Stimulated activated naive CD4-positive, alpha-beta T cell treated with Interleukin-2 at 50 U/mL for 16 hours (primary cell): ENCODE results near the gene ACAD11.
"Not testable (repeated sequence)": the region's sequence is repeated elsewhere in the genome, so short reads cannot be mapped to it uniquely, and the experiment has no call there.

Experiments used
- DNase-seq: peaks from one replicate; lab custom pipeline; 2025; lab: John Stamatoyannopoulos, UW

The ACAD11 gene

DNA sequence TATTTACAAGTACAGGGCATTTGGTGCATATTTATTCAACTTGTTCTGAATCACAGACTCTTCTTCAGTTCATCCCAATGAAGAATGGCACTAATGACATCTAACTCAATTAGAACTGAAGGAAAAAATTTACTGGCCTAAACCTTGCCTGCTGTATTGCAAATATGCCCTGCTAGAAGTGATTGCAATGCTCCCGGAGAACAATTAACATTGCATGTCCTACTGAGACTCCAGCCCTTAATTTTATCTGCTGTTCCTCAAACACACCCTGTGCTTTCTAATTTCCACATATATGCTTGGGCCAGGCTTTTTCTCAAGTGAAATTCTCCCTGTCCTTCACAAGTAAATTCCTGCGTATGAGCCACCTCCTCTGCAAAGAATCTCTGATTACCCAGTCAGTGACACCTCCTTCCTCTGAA lies 54.2 kb downstream of the ACAD11 start:
- DNase-seq: no peak

DNA sequence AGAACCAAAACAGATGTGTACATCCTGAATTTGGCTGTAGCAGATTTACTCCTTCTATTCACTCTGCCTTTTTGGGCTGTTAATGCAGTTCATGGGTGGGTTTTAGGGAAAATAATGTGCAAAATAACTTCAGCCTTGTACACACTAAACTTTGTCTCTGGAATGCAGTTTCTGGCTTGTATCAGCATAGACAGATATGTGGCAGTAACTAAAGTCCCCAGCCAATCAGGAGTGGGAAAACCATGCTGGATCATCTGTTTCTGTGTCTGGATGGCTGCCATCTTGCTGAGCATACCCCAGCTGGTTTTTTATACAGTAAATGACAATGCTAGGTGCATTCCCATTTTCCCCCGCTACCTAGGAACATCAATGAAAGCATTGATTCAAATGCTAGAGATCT lies 59.0 kb downstream of the ACAD11 start:
- not testable (repeated sequence) for DNase-seq

DNA sequence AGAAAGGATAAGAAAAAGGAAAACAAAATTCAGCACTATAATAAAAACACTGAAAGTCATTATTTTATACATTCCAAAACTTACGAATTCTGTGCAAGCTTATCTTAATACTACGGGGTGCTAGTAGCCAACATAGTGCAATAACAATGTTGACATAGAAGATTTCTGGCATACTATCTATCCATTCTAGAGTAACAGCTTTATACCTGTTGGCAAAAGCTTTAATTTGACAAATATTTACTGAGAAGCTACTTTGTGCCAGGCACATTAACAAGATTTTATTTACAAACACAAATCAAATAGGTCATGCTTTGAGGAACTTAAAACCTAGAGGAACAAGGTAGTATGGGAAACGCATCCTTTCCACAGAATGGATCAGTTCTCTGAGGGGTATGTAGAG lies 61.4 kb downstream of the ACAD11 start:
- DNase-seq: no peak

- DNase-seq: no peak
Measured at GRCh38 chr3:132597660-132598059, 61.9 kb downstream of the ACAD11 start.

- no peak for DNase-seq
Measured at GRCh38 chr3:132596816-132597433, 62.7 kb downstream of the ACAD11 start, which contains the start of gene ACKR4. TSS of gene ACKR4 (plus strand) at chr3:132597270. CDS start at chr3:132600398, 3,128 bp downstream.

GRCh38 chr3:132596326-132596725 lies 63.3 kb downstream of the ACAD11 start:
- no peak for DNase-seq

GRCh38 chr3:132595014-132595413 lies 64.6 kb downstream of the ACAD11 start:
- DNase-seq: no peak

DNA sequence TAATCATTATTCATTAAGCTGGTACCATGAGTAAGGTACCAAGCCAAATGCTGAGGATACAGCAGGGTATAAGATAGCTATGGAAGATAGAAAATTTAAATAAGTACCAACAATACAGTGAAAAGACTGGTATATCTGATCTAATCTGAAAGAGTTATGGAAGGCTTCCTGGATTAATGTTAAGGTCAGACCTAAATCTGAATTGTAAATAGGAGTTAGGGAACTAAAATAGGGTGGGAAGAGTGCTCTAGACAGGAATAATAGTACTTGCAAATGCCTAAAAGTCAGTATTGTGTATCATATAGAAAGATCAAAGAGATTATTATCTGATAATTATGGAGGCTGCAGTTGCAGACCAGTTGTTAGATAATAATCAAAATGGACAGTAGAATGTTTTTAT lies 65.1 kb downstream of the ACAD11 start:
- DNase-seq: no peak

- DNase-seq: no peak
Measured at GRCh38 chr3:132593947-132594323, 65.7 kb downstream of the ACAD11 start.

GRCh38 chr3:132593241-132593946 lies 66.2 kb downstream of the ACAD11 start:
- no peak for DNase-seq

- DNase-seq: no peak
Measured at GRCh38 chr3:132592216-132592615, 67.4 kb downstream of the ACAD11 start.

DNA sequence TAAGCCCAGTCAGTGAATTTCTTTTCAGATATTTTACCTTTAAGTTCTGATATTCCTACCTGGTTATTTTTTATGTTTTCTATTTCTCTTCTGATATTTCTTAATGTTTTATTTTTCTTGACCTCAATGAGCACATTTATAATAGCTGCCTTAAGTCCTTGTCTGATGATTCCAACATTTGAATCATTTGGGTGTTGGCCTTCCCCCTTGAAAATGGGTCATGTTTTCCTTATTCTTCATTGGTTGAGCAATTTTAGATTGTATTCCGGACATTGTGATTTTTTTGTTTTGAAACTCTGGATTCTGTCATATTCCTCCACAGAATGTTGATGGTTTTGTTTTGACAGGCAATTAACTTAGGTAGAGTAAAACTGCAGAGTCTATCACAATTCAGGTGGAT lies 72.2 kb downstream of the ACAD11 start:
- no peak for DNase-seq

- no peak for DNase-seq
Measured at GRCh38 chr3:132573797-132574211, 85.8 kb downstream of the ACAD11 start.

GRCh38 chr3:132570016-132570415 lies 89.6 kb downstream of the ACAD11 start:
- DNase-seq: no peak

- no peak for DNase-seq
Measured at GRCh38 chr3:132569580-132569979, 90.0 kb downstream of the ACAD11 start.

DNA sequence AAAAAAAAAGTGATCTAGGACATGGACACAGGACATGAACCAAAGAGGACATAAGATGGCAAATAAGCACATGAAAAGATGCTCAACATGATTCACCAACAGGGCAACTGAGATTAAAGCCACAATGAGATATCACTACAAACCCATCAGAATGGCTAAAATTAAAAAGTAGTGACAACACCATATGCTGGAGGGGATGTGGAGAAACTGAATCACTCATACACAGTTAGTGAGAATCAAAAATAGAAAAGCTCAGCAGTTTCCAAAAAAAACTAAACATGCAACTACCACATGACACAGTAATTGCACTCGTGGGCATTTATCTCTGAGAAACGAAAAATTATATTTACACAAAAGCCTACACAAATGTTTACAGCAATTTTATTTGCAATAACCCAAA lies 90.5 kb downstream of the ACAD11 start:
- no peak for DNase-seq

DNA sequence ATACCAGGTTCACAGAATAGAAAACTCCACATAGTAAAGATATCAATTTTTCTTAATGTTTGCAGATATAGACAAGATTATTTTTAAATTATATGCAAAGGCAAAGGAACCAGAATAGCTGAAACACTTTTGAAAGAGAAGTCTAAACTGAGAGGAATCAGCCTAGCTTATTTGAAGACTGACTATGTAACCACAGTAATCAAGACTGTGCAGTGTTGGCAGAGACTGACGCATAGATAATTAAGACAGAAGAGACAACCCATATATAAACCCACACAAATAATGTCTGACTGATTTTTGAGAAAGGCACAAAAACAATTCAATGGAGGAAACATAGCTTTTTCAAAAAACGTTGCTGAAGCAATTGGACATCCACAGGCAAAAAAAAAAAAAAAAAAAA lies 91.2 kb downstream of the ACAD11 start:
- DNase-seq: no peak

- no peak for DNase-seq
Measured at GRCh38 chr3:132564070-132564465, 95.5 kb downstream of the ACAD11 start.

GRCh38 chr3:132563420-132564069 lies 96.1 kb downstream of the ACAD11 start:
- DNase-seq: no peak

DNA sequence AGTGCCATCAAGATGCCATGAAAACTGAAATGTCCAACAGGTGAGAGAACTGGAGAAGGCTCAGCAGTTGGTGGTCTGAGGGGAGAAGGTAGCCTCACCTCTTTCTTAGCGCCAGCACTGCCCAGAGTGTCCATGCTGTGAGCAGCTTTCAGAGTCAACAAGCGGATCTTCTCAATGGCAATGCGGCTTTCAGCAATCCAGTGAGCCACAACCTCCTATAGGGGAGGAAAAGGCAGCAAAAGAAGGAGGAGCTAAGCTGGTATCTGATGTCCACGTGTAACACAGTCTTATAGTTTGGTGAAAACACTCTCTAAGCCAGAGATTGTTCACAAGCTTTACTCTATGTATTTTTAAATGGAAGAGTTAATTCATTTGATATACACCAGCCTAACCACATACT lies 98.6 kb downstream of the ACAD11 start:
- no peak for DNase-seq

- no peak for DNase-seq
Measured at GRCh38 chr3:132556508-132557159, 103.0 kb downstream of the ACAD11 start.

GRCh38 chr3:132556036-132556386 lies 103.6 kb downstream of the ACAD11 start:
- DNase-seq: not testable (repeated sequence)
